ENCODE results near the gene HOXA7.
A peak's percentile ranks its signal among the peaks of the same experiment; 100 is the strongest.

Gene HOXA7

DNA sequence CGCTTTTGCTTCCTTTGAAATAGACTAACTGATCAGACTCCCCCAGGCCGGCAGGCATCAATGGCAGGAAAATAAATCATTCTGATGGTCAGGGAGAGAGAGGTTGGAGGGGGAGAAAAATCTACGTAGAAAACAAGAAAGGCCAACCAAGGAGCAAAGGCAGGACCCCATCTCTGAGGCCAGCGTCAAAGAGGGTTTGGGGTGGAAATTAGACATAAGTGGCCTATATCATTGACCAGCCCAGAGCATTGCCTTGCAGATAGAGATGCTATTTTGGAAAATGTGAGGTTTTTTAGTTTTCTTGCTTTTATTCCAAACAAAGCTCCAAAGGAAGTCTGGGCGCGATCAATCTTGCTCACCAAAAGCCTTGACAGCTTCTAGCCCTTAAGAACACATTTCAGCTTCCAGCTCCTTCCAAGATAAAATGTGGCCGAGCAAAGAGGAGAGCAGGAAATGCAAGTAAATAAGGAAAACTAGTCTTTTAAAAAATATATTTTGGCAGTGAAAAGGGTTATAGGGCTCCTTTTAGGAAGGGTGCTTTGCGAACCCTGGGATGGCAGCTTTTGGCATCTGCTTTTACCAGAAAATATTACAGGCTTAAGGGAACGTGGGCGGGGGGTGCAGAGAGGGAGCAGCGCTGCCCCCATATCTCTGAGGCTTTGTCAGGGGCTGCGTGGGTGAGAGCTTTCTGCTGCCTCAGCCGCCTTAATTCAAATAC lies 52.0 kb downstream of the HOXA7 start:
- DNase-seq: peak; percentile 40

Measured in NCI-H69 (cell line).